ENCODE results near the gene RNF112. TPM values are rescaled to one million over a fixed set of nuclear protein-coding genes. Genes with fewer than 3 reads are reported as not detected.

The RNF112 gene
- total RNA-seq, 1 experiment from 2014 or later = not detected

- no peaks in the 10 kb centered on the region for H3K9me3 ChIP-seq (replicated peaks)
- no peak overlapping the region for H3K27ac ChIP-seq
- no peak overlapping the region for H3K4me3 ChIP-seq
- no peak for DNase-seq (ENCODE audit: low read depth in 1 of 2, low spot score in 2 of 2)
- H3K27me3 ChIP-seq (replicated peaks) = no peaks in the 10 kb centered on the region
- H3K4me1 ChIP-seq (replicated peaks) = no peaks in the 10 kb centered on the region
- H3K36me3 ChIP-seq = no peaks in the 10 kb centered on the region
Observed at GRCh38 chr17:19407601-19408345, 3.3 kb upstream of the RNF112 start.

- Histone ChIP-seq H3K9me3 (replicated peaks) (no peaks in the 10 kb centered on the region), H3K27ac (no peak overlapping the region), H3K27me3 (replicated peaks) (no peaks in the 10 kb centered on the region), H3K4me3 (no peak overlapping the region), H3K4me1 (replicated peaks) (no peaks in the 10 kb centered on the region), H3K36me3 (no peaks in the 10 kb centered on the region)
- DNase-seq (ENCODE audit: low read depth in 1 of 2, low spot score in 2 of 2) = no peak
Observed at GRCh38 chr17:19408346-19408710, 2.7 kb upstream of the RNF112 start.

GRCh38 chr17:19409066-19409465 lies 2.0 kb upstream of the RNF112 start:
- H3K27me3 ChIP-seq (replicated peaks) = no peaks in the 10 kb centered on the region
- no peaks in the 10 kb centered on the region for H3K9me3 ChIP-seq (replicated peaks)
- no peak overlapping the region for H3K27ac ChIP-seq
- no peaks in the 10 kb centered on the region for H3K4me1 ChIP-seq (replicated peaks)
- no peak overlapping the region for H3K4me3 ChIP-seq
- no peak for DNase-seq (ENCODE audit: low read depth in 1 of 2, low spot score in 2 of 2)
- H3K36me3 ChIP-seq = no peaks in the 10 kb centered on the region

- no peak for DNase-seq (ENCODE audit: low read depth in 1 of 2, low spot score in 2 of 2)
- H3K27ac ChIP-seq = no peak overlapping the region
- H3K36me3 ChIP-seq = no peaks in the 10 kb centered on the region
- no peak overlapping the region for H3K4me3 ChIP-seq
- no peaks in the 10 kb centered on the region for H3K9me3 ChIP-seq (replicated peaks)
- no peaks in the 10 kb centered on the region for H3K4me1 ChIP-seq (replicated peaks)
- no peaks in the 10 kb centered on the region for H3K27me3 ChIP-seq (replicated peaks)
Observed at GRCh38 chr17:19409509-19409908, 1.5 kb upstream of the RNF112 start.

- Histone ChIP-seq H3K4me1 (replicated peaks) (no peaks in the 10 kb centered on the region), H3K27ac (no peak overlapping the region), H3K9me3 (replicated peaks) (no peaks in the 10 kb centered on the region), H3K4me3 (no peak overlapping the region), H3K27me3 (replicated peaks) (no peaks in the 10 kb centered on the region), H3K36me3 (no peaks in the 10 kb centered on the region)
- DNase-seq (ENCODE audit: low read depth in 1 of 2, low spot score in 2 of 2) = no peak
Observed at GRCh38 chr17:19410091-19410490, 941 bp upstream of the RNF112 start.

GRCh38 chr17:19411631-19412030 lies 599 bp downstream of the RNF112 start:
- DNase-seq (ENCODE audit: low read depth in 1 of 2, low spot score in 2 of 2) = no peak
- H3K27me3 ChIP-seq (replicated peaks) = no peaks in the 10 kb centered on the region
- H3K4me1 ChIP-seq (replicated peaks) = no peaks in the 10 kb centered on the region
- no peaks in the 10 kb centered on the region for H3K9me3 ChIP-seq (replicated peaks)
- H3K27ac ChIP-seq = no peak overlapping the region
- H3K36me3 ChIP-seq = no peaks in the 10 kb centered on the region
- H3K4me3 ChIP-seq = no peak overlapping the region

GRCh38 chr17:19412510-19412909 lies 1.5 kb downstream of the RNF112 start:
- no peaks in the 10 kb centered on the region for H3K27me3 ChIP-seq (replicated peaks)
- H3K36me3 ChIP-seq = no peaks in the 10 kb centered on the region
- H3K9me3 ChIP-seq (replicated peaks) = no peaks in the 10 kb centered on the region
- DNase-seq (ENCODE audit: low read depth in 1 of 2, low spot score in 2 of 2) = no peak
- H3K27ac ChIP-seq = no peak overlapping the region
- H3K4me3 ChIP-seq = no peak overlapping the region
- no peaks in the 10 kb centered on the region for H3K4me1 ChIP-seq (replicated peaks)

- no peak for DNase-seq (ENCODE audit: low read depth in 1 of 2, low spot score in 2 of 2)
- Histone ChIP-seq H3K36me3 (no peaks in the 10 kb centered on the region), H3K4me3 (no peak overlapping the region), H3K9me3 (replicated peaks) (no peaks in the 10 kb centered on the region), H3K4me1 (replicated peaks) (no peaks in the 10 kb centered on the region), H3K27ac (no peak overlapping the region), H3K27me3 (replicated peaks) (no peaks in the 10 kb centered on the region)
Observed at GRCh38 chr17:19412984-19413383, 2.0 kb downstream of the RNF112 start.

- no peaks in the 10 kb centered on the region for H3K9me3 ChIP-seq (replicated peaks)
- no peak overlapping the region for H3K4me3 ChIP-seq
- H3K36me3 ChIP-seq = no peaks in the 10 kb centered on the region
- DNase-seq (ENCODE audit: low read depth in 1 of 2, low spot score in 2 of 2) = no peak
- no peak overlapping the region for H3K27ac ChIP-seq
- no peaks in the 10 kb centered on the region for H3K27me3 ChIP-seq (replicated peaks)
- no peaks in the 10 kb centered on the region for H3K4me1 ChIP-seq (replicated peaks)
Observed at GRCh38 chr17:19413761-19414160, 2.7 kb downstream of the RNF112 start.

- Histone ChIP-seq H3K27me3 (replicated peaks) (no peaks in the 10 kb centered on the region), H3K4me3 (no peak overlapping the region), H3K36me3 (no peaks in the 10 kb centered on the region), H3K9me3 (replicated peaks) (no peaks in the 10 kb centered on the region), H3K27ac (no peak overlapping the region), H3K4me1 (replicated peaks) (no peaks in the 10 kb centered on the region)
- DNase-seq (ENCODE audit: low read depth in 1 of 2, low spot score in 2 of 2) = no peak
Observed at GRCh38 chr17:19414396-19415280, 3.6 kb downstream of the RNF112 start.

GRCh38 chr17:19415311-19415710 lies 4.3 kb downstream of the RNF112 start:
- no peaks in the 10 kb centered on the region for H3K9me3 ChIP-seq (replicated peaks)
- H3K36me3 ChIP-seq = no peaks in the 10 kb centered on the region
- H3K27me3 ChIP-seq (replicated peaks) = no peaks in the 10 kb centered on the region
- no peak for DNase-seq (ENCODE audit: low read depth in 1 of 2, low spot score in 2 of 2)
- H3K4me3 ChIP-seq = no peak overlapping the region
- no peaks in the 10 kb centered on the region for H3K4me1 ChIP-seq (replicated peaks)
- H3K27ac ChIP-seq = no peak overlapping the region

- Histone ChIP-seq H3K27me3 (replicated peaks) (no peaks in the 10 kb centered on the region), H3K4me1 (replicated peaks) (no peaks in the 10 kb centered on the region), H3K27ac (no peak overlapping the region), H3K4me3 (no peak overlapping the region), H3K9me3 (replicated peaks) (no peaks in the 10 kb centered on the region), H3K36me3 (no peaks in the 10 kb centered on the region)
- no peak for DNase-seq (ENCODE audit: low read depth in 1 of 2, low spot score in 2 of 2)
Observed at GRCh38 chr17:19415806-19416775, 5.1 kb downstream of the RNF112 start.

- Histone ChIP-seq H3K4me1 (replicated peaks) (no peaks in the 10 kb centered on the region), H3K9me3 (replicated peaks) (no peaks in the 10 kb centered on the region), H3K27ac (no peak overlapping the region), H3K4me3 (no peak overlapping the region), H3K36me3 (no peaks in the 10 kb centered on the region), H3K27me3 (replicated peaks) (no peaks in the 10 kb centered on the region)
- no peak for DNase-seq (ENCODE audit: low read depth in 1 of 2, low spot score in 2 of 2)
Observed at GRCh38 chr17:19417611-19418010, 6.6 kb downstream of the RNF112 start.
